ENCODE measurements around the gene AQP12B.

DNA sequence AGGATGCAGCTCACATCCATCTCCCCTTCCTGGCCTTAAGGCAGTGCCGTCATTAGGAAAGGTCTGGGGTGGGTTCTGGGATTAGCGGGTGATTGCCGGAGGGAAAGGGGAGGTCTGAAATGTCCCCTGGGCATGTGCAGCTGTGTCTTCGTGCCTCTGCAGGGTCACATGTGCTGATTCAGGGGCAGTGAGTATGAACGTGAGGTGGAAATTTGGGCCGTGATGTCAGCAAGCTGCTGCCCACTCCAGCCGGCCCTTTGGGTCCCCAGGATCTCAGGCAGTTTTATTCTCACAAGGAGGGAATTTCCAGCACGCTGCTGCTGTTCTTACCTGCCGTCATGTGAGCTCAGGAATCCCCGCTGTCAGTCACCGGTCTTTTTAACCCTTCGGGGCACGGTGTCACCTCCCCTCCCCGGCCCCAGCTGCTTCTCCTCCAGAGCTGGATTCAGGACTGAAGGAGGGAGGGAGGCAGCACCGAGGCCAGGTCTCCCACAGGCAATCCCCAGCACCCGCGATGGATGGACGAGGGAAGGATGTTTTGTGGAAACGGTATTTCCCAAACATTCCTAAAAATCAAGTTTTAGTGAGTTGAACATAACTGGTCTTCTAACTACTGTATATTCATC lies 33.9 kb downstream of the AQP12B start:
- TF ChIP-seq CTCF (IDR thresholded peaks at IDR 0.05; ENCODE audit: low read length): no peak
- TF ChIP-seq EZH2 (optimal IDR thresholded peaks at IDR 0.05; ENCODE audit: low read depth, low read length): no peak

All from MM.1S (cell line).